Measurements from ENCODE around the gene APEX1.

DNA sequence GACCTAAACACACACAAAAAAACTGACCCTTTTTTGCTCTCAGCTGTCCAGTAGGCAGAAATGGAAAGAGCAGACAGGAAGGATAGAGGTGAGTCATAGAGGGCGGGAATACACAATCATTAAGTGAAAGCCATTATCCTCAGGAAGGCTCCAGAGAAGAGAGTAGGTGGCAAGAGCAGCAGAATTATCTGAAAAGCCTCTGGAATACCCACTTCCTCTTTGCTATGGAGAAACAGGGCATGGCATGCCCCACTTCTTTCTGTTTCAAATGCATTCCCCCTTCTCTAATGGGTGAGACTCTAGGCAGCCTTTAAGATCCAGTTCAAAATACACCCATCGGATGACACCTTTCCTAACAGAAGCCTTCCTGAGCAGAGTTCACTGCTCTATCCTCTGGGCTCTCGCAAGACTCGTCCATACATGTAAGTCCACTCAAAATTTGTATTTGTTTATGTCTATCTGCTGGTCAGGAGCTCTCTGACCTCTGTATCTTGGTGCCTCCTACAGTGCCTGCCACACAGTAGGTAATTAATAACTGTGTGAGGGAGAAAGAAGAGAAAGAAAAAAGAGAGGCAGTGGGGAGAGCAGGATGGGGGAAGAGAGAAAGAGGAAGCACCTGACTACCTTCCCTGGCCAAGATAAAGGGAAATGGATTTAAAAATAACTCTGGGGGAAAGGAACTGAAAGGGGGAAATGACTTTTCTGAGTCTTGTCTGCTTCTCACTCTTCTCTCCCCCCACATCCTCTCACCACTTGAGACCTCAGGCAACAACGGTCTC, 27.6 kb upstream of the APEX1 start:
- TF ChIP-seq CTCF (IDR thresholded peaks at IDR 0.05) (no peak), POLR2A (IDR thresholded peaks at IDR 0.05) (no peak)
